Stimulated activated effector memory CD8-positive, alpha-beta T cell treated with anti-CD3 and anti-CD28 coated beads, Interleukin-12 subunit alpha, Interleukin-12 subunit beta, amount 100 ng/mL, for 72 hours (primary cell): Measurements from ENCODE around the gene DPYSL4.
A peak's percentile ranks its signal among the peaks of the same experiment; 100 is the strongest.

Source experiments
- ATAC-seq: fragments of 150-1000 bp; cut with Tn5 transposase; 2 replicates; pipeline ENCODE4 v1.10.0; 2021
- DNase-seq, 2 donors: peaks; one replicate each; pipeline ENCODE4 v3.0.0; 2021 to 2022; ENCODE audit warnings: low spot score in 2 of 2
- H3K27ac Mint-ChIP-seq: one replicate; pipeline ENCODE4 v1.8.0; 2022; ENCODE audit warnings: mild to moderate bottlenecking, mixed read lengths
- H3K36me3 Mint-ChIP-seq: one replicate; pipeline ENCODE4 v1.8.0; 2022; ENCODE audit warnings: mild to moderate bottlenecking, mixed read lengths
- H3K4me1 Mint-ChIP-seq: one replicate; pipeline ENCODE4 v1.8.0; 2022; ENCODE audit warnings: mixed read lengths
- H3K4me3 Mint-ChIP-seq: one replicate; pipeline ENCODE4 v1.8.0; 2022; ENCODE audit warnings: mild to moderate bottlenecking, mixed read lengths
- H3K9me3 Mint-ChIP-seq: one replicate; pipeline ENCODE4 v1.8.0; 2022; ENCODE audit warnings: mixed read lengths

DPYSL4 gene

DNA sequence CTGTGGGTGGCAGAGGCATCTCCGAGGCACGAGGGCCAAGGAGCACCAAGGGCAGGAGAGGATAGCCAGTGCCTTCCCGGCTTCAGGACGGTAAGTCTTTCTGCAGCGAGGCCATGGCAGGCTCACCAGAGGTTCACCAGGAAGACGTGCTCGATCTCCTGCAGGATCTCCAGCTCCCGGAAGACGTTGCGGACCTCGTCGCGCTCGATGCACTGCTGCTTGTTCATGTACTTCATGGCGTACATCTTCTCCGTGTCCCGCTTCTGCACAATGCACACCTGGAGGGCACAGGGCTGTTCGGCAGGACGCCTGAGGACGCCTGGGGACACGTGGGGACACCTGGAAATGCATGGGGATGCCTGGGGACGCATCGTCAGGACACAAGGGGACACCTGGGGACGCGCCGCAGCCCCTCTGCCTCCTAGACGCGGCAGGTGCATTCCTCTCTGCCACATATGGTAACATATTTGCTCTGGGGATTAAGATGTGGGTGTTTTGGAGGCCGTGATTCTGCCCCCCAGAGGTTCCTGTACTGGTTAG lies 41.2 kb downstream of the DPYSL4 start:
- H3K36me3 Mint-ChIP-seq = peaks cover 6% of the 10 kb centered on the region
- H3K4me1 Mint-ChIP-seq = peaks cover 29% of the 10 kb centered on the region
- no peak overlapping the region for H3K4me3 Mint-ChIP-seq
- DNase-seq (no peak), ATAC-seq (no peak)
- no peak overlapping the region for H3K27ac Mint-ChIP-seq
- H3K9me3 Mint-ChIP-seq = no peaks in the 10 kb centered on the region

DNA sequence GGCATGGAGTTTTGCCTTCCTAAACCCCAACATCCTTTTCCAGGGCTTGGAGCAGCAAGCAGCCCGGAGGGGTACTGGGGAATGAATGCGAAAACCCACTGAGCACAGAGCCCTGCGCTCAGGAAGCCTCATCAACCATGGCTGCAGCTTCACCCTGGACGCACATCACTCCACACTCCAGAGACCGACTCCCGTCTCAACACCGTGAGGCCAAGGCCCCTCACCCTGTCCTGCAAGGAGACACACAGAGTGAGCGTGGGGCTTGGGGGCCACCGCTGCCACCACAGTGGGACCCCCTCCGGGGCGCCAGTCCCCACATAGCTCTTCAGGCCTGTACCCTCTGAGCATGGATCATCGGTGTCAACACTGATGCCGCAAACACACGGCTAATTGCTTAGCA lies 41.9 kb downstream of the DPYSL4 start:
- DNase-seq = no peak
- ATAC-seq = no peak
- H3K9me3 Mint-ChIP-seq = no peaks in the 10 kb centered on the region
- H3K4me1 Mint-ChIP-seq = peaks cover 29% of the 10 kb centered on the region
- H3K4me3 Mint-ChIP-seq = no peak overlapping the region
- peaks cover 6% of the 10 kb centered on the region for H3K36me3 Mint-ChIP-seq
- peak overlapping the region; percentile 88 for H3K27ac Mint-ChIP-seq

DNA sequence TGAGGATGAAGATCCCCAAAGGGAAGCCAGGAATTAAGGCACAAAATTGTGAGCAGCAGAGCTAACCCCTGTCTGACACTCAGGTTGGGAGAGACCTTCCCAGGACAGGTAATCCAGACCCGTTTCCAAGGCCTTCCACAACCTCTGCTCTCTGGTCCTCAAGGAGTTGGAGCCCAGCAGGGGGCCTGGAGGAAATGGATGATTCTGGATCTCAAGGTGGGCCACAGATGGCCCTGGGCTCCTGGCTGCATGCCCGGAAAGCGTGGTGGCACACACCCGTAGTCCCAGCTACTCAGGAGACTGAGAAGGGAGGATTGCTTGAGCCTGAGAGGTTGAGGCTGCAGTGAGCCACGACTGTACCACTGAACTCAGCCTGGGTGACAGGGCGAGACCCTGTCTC lies 42.3 kb downstream of the DPYSL4 start:
- no peak for ATAC-seq
- Mint-ChIP-seq H3K4me3 (no peak overlapping the region), H3K27ac (peak overlapping the region; percentile 88), H3K36me3 (peaks cover 6% of the 10 kb centered on the region), H3K9me3 (no peaks in the 10 kb centered on the region), H3K4me1 (peaks cover 26% of the 10 kb centered on the region)
- no peak for DNase-seq

DNA sequence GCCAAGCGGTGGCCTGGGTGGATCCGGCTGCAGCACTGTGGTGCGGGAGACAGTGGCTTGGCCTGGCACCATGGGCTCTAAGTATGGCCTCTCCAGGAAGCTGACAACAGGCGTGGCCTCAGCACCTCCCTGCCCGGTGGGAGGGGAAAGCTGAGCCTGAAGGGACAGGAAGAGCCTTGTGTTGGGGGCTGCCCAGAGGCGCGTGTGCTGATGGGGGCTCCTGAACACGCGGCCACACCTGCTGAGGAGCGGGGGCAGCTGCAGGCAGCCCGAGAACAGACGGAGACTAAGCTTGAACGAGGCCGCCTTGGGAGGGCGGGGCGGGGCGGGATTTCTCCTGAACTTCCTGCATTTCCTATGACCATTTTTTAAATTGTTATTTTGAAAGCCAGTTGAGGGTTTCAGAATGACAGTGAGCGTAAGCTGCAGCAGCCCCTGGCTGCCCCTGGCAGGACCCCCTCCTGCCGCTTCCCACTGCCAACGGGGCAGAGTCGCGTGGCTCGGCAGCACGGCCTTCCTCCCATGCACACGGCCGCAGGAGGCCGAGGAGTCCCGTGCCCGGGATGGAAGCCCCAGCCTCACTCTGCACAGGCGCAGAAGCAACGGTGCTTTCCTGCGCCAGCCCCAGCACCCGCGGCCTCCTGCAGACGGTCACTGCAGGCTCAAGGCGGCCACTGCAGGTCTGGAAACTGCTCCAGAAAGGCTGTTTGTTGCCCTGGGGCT lies 43.2 kb downstream of the DPYSL4 start:
- Mint-ChIP-seq H3K4me1 (peaks cover 26% of the 10 kb centered on the region), H3K36me3 (peaks cover 6% of the 10 kb centered on the region), H3K9me3 (no peaks in the 10 kb centered on the region), H3K27ac (peak overlapping the region; percentile 88), H3K4me3 (peak overlapping the region; percentile 55)
- peak in 1 of 2 donors; percentile 56 for DNase-seq
- ATAC-seq = peak; percentile 59

DNA sequence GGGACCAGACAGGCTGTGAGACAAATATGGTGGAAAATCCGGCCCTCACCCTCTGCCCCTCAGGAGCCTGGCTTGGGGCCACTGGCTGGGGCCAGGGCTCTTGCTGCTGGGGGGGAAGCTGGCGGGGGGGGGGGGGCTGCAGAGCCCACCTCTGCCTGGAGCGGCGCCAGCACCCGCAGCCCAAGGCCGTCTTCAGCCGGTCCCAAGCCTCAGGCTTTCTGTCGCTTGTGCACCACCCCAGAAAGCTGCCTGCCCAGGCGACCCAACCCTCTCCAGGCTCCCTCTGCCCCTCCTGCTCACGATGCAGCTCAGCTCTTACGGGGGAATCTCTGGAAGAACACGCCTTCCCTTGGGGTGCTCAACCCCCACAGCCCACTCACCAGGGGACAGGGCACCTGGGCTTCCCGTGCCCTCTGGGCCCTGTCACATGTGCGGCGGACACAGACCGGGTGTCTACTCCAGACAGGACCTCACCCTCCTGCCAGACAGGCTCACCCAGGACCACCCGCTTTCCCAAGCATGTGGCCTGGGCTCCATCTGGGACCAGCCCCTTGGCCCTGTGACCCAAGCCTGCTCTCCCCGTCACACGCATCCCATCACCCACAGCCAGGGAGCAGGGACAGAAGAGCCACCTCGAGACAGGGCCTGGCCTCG lies 43.9 kb downstream of the DPYSL4 start:
- DNase-seq (no peak), ATAC-seq (no peak)
- peaks cover 6% of the 10 kb centered on the region for H3K36me3 Mint-ChIP-seq
- no peak overlapping the region for H3K27ac Mint-ChIP-seq
- H3K9me3 Mint-ChIP-seq = no peaks in the 10 kb centered on the region
- peak overlapping the region; percentile 55 for H3K4me3 Mint-ChIP-seq
- peaks cover 26% of the 10 kb centered on the region for H3K4me1 Mint-ChIP-seq

DNA sequence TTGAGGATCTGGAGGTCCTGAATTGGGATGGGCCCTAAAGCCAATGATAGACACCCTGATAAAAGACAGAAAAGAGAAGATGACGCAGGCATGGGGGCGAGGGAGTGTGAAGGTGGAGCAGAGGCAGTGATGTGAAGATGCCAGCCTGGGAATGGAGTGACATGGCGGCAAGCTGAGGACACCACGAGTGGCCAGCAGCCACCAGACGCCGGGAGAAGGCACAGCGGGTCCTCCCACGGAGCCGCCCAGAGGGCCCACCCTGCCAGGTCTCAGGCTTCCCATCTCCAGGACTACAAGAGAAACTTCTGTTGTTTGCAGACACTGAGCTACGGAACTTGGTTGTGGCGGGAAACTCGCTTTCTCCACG lies 44.9 kb downstream of the DPYSL4 start:
- peaks cover 26% of the 10 kb centered on the region for H3K4me1 Mint-ChIP-seq
- H3K36me3 Mint-ChIP-seq = peaks cover 6% of the 10 kb centered on the region
- H3K9me3 Mint-ChIP-seq = no peaks in the 10 kb centered on the region
- DNase-seq (no peak), ATAC-seq (no peak)
- peak overlapping the region; percentile 55 for H3K4me3 Mint-ChIP-seq
- H3K27ac Mint-ChIP-seq = no peak overlapping the region

DNA sequence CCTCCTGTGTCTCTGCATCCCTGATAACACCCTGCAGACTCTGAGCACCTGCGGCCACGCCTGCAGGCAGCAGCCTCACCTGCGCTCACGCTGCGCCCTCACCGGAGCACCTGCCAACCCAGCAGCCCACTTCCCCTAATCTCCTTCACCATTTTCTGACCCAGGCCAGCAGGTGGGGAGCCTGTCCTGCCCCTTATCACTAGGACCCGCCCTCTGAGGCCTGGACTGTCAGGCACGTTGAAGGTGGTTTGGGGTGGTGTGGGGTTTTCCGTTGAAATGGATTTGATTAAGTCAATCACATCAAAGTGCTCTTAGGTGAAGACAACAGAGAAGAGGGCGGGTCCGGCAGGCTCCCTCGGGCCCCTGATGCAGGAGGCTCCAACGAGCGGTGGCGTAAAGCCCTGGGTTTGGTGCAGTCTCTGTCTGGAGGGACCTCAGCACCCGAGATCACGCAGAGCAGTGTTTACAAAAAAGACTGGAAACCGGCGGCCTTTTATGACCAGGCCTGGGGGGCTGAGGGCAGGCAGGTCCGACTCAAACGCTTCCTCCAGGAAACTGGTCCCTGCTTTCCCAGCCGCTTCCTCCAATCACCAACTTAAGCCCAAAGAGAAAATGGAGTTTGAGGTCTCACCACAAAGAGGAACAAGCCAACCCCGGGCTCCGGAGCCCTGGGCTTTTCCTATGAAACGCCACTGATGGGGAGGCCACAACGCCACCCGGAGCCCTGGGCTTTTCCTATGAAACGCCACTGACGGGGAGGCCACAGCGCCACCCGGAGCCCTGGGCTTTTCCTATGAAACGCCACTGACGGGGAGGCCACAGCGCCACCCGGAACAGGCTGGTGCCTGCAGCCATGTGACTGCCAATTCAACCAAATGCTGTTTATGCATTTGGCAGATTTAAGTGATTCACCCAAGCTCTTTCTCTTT lies 45.5 kb downstream of the DPYSL4 start:
- no peak overlapping the region for H3K27ac Mint-ChIP-seq
- no peak for ATAC-seq
- peaks cover 6% of the 10 kb centered on the region for H3K36me3 Mint-ChIP-seq
- H3K9me3 Mint-ChIP-seq = no peaks in the 10 kb centered on the region
- no peak for DNase-seq
- no peak overlapping the region for H3K4me3 Mint-ChIP-seq
- H3K4me1 Mint-ChIP-seq = peaks cover 26% of the 10 kb centered on the region

DNA sequence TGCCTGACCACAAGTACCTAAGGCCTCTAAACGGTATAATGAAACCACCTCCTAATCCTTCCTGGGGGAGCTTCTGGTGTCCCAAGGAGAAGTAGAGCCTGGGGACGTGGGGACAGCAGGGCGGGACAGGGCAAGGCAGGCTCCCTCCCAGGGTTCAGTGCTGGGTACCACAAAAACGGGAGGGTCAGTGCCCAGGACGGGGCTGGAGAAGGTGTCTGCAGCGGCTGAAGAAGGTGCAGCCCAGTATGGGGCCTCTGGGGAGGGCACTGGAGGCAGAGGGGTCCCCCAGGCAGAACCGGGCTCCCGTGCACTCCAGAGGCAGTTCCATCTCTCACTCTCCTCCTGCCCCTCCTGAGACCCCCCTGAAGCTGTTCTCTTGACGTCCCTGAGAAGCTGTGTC lies 46.2 kb downstream of the DPYSL4 start:
- ATAC-seq = no peak
- no peak for DNase-seq
- H3K27ac Mint-ChIP-seq = no peak overlapping the region
- H3K4me1 Mint-ChIP-seq = peaks cover 26% of the 10 kb centered on the region
- no peak overlapping the region for H3K4me3 Mint-ChIP-seq
- peaks cover 6% of the 10 kb centered on the region for H3K36me3 Mint-ChIP-seq
- no peaks in the 10 kb centered on the region for H3K9me3 Mint-ChIP-seq

DNA sequence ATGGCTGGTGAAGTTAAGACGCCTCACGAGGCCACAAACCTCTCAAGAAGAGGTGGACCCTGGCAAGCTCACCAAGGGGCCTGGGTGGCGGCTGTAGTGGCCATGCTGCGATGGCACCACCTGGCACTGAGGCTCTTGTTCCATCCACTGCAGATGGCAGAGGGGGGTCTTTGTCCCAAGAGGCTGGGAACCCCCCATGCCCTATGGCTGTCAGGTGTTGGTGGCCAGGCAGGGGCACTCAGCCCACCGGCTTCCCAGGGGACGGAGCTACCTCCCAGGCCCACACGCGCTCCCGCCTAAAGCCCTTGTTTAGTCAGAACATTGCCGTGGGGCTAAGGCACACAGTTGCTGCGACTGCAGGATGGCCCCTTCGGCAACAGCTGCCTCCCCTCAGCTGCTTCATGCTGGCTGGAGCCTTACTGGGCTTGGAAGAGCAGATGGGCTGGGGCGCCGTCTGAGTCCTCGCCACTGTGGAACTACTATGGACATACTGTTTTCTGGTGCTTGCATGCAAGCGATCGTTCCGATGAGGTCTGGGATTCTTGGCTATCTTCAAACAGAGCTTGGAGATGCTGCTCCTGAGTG lies 46.8 kb downstream of the DPYSL4 start:
- no peaks in the 10 kb centered on the region for H3K9me3 Mint-ChIP-seq
- no peak overlapping the region for H3K27ac Mint-ChIP-seq
- ATAC-seq = no peak

DNA sequence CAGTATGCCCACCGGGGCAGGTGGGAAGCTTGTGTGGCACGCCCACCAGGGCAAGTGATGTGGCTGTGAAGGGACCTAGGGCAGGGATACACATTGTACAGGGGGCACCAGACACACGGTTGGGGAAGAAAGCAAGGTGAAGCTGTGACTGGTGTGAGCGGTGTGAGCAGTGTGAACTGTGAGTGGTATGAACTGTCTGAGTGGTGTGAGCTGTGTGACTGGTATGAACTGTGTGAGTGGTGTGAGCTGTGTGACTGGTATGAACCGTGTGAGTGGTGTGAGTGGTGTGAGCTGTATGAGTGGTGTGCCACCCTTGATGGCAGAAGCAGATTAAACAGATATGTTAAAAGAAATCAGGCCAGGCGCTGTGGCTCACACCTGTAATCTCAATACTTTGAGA lies 48.1 kb downstream of the DPYSL4 start:
- H3K9me3 Mint-ChIP-seq = no peaks in the 10 kb centered on the region
- DNase-seq (no peak), ATAC-seq (no peak)
- H3K27ac Mint-ChIP-seq = no peak overlapping the region
- H3K36me3 Mint-ChIP-seq = peaks cover 2% of the 10 kb centered on the region
- no peak overlapping the region for H3K4me3 Mint-ChIP-seq
- peaks cover 21% of the 10 kb centered on the region for H3K4me1 Mint-ChIP-seq

More for the DNA sequence above, 46.8 kb downstream of the DPYSL4 start:
- no peak for DNase-seq
- peaks cover 6% of the 10 kb centered on the region for H3K36me3 Mint-ChIP-seq
- H3K4me1 Mint-ChIP-seq = peaks cover 26% of the 10 kb centered on the region
- H3K4me3 Mint-ChIP-seq = no peak overlapping the region

DNA sequence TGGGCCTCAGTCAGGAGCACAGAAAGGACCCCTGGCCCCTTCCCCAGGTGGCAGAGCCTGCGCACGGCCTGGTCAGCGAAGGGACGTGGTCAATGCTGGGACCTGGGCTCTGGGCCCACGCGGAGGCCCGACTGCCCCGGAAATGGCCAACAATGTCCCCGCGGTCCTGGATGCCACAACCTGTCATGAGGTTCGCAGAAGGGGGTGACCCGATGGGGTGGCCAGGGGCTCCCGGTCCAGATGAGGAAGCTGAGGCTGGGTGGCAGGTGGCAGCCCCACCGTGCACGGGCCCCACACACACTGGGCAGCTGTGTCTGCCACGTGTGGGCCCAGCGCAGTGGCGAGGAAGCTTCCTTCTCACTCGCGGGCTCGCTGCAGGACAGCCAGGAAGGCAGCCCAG lies 49.4 kb downstream of the DPYSL4 start:
- H3K4me1 Mint-ChIP-seq = peaks cover 20% of the 10 kb centered on the region
- H3K36me3 Mint-ChIP-seq = no peaks in the 10 kb centered on the region
- H3K27ac Mint-ChIP-seq = no peak overlapping the region
- ATAC-seq (no peak), DNase-seq (no peak)
- no peaks in the 10 kb centered on the region for H3K9me3 Mint-ChIP-seq
- no peak overlapping the region for H3K4me3 Mint-ChIP-seq

DNA sequence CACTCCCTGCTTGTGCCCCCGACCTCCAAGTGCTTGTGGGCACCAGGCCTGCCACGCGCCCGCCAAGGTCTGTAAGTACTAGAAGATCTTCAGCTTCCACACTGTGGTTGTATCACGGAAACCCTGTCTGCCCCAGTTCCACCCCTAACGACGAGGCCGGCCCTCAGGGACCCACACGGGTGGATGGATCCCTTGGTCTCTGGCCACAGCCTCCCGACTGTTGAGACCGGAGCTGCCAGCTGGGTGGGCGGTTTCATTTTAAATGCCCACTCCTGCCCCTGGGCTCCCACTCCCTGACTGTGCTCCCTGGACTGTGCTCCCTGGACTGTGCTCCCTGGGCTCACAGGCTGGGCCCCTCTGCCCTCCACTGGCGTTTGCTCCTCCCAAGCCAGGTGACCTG lies 50.1 kb downstream of the DPYSL4 start:
- ATAC-seq (no peak), DNase-seq (no peak)
- no peaks in the 10 kb centered on the region for H3K36me3 Mint-ChIP-seq
- no peak overlapping the region for H3K27ac Mint-ChIP-seq
- peaks cover 13% of the 10 kb centered on the region for H3K4me1 Mint-ChIP-seq
- no peak overlapping the region for H3K4me3 Mint-ChIP-seq
- no peaks in the 10 kb centered on the region for H3K9me3 Mint-ChIP-seq

DNA sequence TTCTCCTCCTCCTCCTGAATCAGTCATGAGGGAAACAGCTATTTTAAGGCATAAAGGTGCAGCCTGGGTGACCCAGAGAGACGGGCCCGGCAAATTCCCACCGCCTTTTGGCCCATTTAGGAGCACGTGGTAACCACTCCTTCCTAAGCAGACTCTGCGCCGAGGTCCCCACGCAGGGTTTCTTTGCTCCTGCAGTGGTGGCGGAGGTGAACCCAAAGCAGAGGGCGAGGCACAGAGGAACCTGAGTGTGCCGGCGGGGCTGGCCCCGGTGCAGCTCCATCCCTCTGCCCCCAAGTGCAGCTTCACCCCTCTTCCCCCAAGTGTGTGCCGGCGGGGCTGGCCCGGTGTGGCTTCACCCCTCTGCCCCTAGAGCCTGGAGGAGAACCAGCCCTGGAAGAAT lies 50.6 kb downstream of the DPYSL4 start:
- DNase-seq = no peak
- Mint-ChIP-seq H3K9me3 (no peaks in the 10 kb centered on the region), H3K4me3 (no peak overlapping the region), H3K36me3 (no peaks in the 10 kb centered on the region), H3K4me1 (peaks cover 8% of the 10 kb centered on the region), H3K27ac (no peak overlapping the region)
- no peak for ATAC-seq

DNA sequence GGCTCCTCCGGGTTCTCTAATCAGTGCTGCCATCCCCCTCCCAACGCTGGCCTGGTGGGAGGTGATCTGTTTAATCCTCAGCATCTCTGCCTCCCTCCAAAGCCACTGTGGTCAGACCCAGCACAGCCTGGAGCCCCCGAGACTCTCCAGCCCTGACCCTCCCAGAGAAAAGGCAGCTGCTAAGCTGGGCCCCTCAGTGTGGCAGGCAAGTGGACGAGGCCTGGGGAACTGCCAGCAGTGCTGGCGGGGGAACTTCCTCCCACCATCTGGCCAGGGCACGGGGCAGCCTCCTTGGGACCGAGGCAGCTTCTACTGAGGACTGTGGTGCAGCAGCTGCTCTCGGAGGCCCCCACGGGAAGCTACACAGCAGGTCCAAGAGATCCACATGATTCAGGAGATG lies 51.1 kb downstream of the DPYSL4 start:
- no peak overlapping the region for H3K27ac Mint-ChIP-seq
- H3K4me1 Mint-ChIP-seq = peaks cover 3% of the 10 kb centered on the region
- H3K9me3 Mint-ChIP-seq = no peaks in the 10 kb centered on the region
- DNase-seq (no peak), ATAC-seq (no peak)
- no peak overlapping the region for H3K4me3 Mint-ChIP-seq
- no peaks in the 10 kb centered on the region for H3K36me3 Mint-ChIP-seq
